Skin of body (tissue), 2 donors: ENCODE results near the gene CCDC148. TPM values are rescaled to one million over a fixed set of nuclear protein-coding genes. Genes with fewer than 3 reads are reported as not detected.

ENCODE experiments used
- DNase-seq: peaks from one replicate; lab custom pipeline; 2025; lab: John Stamatoyannopoulos, UW
- total RNA-seq: library from RNA; depleted of rRNA; stranded (reverse); fragments of >200 nt; gene quantifications from one replicate; pipeline ENCODE4 v1.2.3, GENCODE V29; 2014

CCDC148 gene
- total RNA-seq, 1 donor from 2014 or later = 1.2 TPM

DNA sequence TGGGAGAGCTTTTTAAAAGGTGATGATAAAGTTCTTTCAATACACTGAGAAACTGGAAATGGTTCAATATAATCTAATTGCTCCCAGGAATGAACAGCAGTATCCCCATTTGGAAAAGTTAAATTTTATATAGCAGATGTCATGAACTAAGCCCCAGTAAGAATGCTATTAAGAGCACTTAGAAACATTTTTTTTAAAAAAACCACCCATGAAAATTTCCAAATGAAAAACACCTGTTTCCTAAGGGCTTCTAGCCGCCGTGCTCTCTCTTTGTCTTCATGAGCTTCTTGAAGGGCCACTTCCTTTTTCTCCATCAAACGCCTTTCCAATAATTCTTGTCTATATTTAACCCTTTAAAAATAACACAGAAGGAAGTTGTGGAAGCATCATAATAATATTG lies 277.9 kb downstream of the CCDC148 start:
- DNase-seq = peak; percentile 25

DNA sequence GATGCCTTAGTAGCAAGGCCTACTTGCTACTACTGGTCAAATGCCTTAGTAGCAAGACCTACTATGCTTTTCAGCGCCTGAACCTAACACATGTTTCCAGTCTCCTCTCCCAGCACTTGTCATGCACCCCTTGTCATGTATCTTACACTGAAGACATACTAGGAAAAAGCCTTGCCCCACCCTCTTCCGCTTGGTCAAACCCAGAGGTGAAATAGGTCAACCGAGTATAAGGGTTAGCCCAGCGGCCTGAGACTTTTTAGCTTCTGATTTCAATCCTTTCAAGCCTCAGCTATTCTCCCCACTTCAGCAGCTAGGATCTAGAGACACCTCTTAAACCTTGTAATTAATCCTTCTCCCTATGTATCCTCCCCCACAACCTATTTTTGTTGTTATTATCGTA lies 281.6 kb downstream of the CCDC148 start:
- no peak for DNase-seq

DNA sequence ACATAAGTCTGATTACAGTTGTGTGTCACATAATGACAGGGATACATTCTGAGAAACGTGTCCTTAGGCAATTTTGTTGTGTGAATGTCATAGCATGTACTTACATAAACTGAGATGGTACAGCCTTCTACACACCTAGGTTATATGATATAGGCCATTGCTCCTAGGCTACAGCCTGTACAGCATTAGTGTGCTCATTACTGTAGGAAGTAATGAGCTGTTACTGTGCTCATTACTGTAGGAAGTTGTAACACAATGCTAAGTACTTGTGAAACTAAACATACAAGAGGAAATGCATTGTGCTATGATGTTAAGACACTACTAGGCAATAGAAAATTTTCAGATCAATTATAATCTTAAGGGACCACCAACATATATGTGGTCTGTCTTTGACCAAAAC lies 282.1 kb downstream of the CCDC148 start:
- DNase-seq = no peak

DNA sequence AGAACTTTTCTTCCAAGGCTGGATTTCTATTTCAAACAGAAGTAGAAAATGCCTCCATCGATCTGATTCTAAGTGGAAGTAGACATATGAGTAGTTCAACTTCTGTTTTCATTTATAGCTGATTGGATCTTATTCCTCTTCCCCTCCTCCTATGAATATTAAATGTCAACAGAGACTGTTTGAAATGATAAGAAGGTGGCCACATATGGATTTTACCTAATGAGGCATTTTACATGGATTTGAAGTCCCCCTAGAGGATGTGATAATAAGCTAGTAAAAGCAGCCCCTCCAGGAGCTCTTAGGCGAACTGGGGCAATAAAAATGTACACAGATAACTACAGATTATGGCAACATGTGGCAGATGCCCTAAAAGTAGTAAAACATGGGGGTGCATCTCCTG lies 283.8 kb downstream of the CCDC148 start:
- no peak for DNase-seq

DNA sequence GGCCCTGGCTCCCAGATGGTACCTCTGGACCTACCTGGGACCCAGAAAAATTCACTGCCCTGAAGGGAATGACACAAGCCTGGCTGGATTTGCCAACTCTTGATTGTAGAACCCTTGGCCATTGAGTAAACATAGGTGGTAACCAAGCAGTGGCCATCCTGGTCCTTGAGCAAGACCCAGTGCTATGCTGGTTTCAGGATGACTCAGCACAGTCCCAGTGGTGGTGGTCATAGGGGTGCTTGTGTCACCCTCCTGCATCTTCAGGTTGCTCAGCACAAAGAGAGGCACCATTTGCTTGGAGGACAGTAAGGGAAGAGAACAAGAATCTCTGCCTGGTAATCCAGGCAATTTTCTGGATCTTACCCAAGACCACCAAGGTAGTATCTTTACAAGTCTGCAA lies 302.0 kb downstream of the CCDC148 start:
- DNase-seq = no peak

DNA sequence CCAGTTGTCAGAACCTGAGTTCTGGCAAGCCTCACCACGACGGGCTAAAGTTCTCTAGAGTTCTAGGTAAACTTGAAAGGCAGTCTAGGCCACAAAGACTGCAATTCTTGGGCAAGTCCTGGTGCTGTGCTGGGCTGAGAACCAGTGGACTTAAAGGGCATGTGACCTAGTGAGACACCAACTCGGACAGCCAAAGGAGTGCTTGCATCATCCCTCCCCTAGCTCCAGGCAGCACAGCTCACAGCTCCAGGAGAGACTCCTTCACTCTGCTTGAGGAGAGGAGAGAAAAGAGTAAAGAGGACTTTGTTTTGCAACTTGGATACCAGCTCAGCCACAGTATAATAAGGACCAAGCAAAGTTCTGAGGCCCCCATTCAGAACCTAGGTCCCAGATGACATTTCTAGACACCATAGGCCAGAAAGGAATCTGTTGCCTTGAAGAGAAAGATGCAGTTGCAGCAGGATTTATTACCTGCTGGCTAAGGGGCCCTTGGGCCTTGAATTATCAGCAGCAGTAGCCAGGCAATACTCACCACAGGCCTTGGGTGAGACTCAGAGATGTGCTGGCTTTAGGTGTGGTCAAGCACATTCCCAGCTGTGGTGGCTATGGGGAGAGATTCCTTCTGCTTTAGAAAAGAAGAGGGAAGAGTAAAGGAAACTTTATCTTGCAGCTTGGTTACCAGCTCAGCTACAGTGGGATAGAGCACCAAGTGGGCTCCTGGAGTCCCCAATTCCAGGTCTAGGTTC lies 303.1 kb downstream of the CCDC148 start:
- DNase-seq = no peak

DNA sequence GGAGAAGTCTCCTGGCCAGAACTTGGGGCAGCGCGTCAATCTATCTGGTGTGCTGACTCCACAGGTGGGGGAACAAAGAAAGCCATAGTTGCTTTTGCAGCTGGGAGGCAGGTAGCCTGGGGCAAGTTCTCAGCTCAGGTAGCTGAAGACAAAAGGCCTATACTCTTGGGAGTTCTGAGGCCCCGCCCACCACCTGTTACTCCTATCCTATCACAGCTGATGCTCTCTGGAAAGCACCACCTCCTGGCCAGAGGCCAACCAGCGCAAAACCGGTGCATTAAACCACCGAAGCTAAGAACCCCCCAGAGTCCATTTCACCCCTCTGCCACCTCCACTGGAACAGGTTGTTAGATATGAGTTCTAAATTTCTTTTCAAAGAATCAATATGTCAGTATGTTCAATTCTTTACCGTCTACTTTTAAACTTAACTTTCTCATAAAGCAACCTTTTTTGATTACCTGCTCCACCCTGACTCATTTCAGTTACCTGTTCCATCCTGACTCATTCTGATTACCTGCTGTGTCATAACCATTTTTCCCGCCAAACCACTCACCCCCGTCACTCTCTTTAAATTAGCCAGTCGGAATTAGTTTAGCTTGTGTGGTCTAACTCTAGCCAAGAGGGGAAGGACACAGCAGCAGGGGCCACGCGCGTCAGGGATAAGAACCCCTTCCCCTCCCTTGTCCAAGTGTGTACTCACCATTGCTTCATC lies 311.5 kb downstream of the CCDC148 start:
- no peak for DNase-seq

DNA sequence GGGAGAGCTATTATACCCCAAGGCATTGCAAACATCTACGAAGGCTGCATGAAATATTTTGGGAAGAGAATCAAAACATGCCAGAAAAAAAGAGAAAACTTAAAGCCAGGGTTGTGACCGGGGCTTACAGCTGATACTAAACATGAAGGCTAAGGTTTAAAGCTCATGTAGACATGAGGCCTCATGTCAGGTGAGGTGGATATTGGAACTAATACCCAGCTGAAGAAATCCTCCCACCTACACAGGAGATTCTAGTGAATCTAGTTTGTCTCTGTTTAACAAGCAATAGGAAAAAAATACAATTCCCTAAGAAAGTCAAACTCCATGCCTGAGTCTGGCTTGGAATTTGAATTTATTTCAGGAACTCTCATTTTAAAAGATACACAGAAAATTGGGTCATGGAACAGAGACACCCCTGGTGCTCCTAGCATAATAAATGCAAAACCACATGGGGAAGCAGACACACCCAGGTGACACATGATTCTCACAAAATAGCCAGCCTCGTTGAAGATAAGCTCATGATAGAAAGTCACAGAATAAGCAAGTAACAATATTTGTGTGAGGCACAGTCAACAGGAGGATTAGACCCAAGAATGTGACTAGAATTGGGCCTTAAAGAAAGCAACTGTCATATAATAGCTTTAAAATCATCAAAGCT lies 312.7 kb downstream of the CCDC148 start:
- no peak for DNase-seq

DNA sequence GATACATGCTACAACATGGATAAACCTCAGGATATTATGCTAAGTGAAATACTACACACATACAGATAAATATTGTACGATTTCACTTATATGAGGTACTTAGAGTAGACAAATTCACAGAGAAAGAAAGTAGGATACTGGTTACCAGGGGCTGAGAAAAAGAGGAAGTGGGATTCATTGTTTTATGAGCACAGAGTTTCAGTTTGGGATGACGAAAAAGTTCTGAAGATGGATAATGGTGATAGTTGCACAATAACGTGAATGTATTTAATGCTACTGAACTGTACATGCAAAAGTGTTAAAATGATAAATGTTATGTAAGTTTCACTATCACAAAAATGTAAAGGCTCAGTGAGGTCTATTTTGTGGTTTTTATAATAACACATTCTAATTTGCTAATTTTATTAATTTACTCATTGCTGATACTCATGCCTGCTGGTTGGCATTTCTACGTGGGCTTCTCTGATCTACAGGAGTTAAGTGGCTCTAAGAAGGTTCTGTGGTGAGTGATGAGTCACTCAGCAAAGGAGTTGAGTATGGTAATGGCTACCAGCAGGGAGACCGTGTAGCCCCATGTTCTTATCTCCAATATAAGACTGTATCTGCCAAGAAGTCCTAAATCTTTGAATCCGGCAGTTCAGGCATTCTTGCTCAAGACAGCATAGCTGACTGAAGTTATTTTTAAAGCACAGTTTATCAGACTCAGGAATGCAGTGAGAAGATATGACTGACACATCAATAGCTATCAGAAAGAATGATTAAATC lies 313.8 kb downstream of the CCDC148 start:
- DNase-seq = no peak

DNA sequence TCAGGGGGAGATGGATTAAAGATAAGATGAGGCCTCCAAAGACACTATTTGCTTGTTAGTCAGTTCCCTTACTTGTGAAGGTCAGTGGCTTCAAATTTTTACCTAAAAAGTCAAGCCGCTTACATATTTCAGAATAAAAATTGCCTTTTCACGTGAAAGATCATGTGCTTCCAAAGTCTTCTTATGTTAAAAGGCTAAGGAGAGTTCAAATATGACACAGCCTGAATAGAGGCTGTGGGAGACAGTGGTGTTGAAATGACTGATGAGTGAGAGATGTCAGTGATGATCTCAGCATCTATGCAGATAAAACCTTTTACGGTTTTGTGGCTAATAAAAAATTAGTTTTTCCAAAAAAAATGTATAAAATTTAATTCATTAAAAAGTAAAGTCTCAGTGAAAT lies 314.4 kb downstream of the CCDC148 start:
- DNase-seq = no peak

DNA sequence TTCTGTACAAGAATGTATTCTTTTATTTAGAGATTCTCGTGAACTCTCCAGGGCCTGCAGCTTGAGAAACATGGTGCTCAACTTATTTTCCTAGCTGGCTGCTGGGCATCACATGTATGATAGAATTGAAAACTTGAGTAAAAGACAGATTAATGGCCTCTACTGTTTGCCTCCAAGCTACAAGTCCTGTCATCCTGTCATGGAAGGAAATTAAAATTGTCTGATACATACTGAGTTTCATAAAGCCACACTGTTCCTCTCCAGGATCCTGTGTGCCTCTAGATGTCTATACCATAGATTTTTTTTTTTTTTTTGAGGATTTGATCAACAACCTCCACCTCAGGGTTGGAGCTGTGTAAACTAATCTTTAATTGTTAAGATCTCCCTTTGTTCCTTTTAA lies 316.4 kb downstream of the CCDC148 start:
- peak; percentile 7 for DNase-seq

DNA sequence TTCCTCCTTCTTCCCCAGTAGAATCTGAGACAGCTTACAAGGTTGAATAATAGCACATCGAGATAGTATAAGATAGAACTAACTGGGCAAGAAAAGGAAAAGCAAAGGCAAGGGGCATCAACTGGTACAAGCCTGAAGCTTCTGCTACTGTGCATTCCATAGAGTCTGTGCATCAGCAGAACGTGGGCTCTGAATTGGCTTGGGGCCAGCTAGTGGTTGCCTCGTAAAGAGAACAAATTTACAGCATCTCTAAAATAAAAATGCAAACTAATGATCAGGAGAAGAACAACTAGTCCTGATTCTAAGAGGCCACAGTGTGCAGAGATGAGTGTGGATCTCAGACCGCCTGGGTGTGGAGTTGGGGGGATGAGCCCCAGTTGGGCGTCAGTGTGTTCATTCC lies 318.3 kb downstream of the CCDC148 start:
- no peak for DNase-seq

DNA sequence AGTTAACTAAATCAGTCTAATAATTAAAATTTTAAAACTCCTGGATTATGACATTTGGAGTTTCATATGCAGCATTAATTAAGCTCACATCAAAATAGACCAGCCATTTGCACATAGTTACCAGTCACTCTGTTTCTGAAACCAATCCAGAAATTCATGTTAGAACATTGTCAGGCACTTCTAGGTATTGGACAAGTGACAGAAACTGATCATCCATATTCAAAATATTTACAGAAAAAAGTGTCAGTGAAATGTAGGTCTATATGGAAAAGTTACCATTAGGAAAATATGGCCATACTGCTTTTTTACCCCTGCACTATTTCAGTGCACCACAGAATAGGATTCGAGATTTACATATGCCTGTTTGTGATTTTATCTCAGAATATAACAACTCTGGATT lies 321.5 kb downstream of the CCDC148 start:
- DNase-seq = no peak

DNA sequence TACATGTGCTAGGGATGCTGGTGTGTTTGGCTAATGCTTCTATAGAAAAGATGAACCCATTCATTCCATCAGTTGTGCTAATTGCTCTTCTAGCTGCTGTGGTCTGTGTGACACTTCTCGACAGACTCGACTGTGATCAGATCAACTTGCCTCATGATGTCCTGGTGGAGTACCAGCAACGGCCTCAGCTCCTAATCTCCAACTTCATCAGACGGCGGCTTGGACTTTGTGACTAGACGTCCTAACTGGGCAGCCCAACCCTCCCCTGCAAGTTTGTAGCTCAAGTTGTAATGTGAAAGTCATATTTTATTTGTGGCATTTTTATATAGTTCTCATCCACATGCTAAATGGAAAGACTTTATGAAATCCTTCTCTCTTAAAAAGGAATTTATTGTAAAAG lies 321.9 kb downstream of the CCDC148 start:
- DNase-seq = no peak

DNA sequence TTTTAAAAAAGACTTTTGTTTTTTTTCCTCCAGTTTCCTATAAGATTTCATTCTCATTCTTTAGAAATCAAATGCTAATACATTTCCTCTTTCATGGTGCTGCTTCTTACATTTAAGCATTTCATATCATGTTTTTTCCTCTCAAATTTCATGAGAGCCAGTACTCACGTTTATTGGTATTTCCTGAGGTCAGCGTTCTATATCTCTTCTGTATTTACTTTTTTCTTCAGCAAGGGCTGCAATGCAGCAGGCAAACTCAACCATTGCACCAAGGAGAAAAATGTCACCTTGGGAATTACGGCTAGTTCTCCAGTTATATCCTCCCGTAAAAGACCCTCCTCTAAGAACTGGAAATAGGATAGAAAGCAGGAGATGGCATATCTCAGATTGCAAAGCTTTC lies 322.5 kb downstream of the CCDC148 start:
- no peak for DNase-seq

DNA sequence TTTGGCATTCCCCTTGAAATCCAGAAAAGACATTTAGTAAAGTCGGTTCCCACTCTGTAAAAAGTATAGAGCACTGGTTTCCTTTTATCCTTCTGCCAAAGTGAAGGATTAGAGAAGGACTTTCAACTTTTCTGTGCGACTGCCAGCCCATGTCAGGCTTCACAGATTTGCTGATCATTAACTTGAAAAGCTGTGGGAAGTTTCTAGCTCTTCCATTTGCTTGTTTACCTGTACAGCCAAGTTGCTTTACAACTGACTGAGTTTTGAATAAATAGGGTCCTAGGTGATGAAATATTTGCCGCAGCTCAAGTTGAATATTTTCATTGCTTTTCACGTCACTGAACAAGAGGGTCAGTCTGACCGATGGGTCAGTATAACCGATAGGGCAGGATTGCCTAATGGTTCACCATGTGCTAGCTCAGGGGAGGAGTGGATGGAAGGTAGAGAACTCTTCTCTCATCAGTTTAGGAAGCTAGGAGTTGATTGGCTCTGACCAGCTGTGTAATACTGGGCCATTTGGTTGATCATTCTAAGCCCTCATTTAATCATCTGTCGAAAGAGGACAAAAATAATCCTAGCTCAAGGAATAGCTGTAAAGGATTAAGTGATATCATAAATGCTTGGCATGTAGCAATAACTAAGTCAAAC lies 324.5 kb downstream of the CCDC148 start:
- DNase-seq = no peak

DNA sequence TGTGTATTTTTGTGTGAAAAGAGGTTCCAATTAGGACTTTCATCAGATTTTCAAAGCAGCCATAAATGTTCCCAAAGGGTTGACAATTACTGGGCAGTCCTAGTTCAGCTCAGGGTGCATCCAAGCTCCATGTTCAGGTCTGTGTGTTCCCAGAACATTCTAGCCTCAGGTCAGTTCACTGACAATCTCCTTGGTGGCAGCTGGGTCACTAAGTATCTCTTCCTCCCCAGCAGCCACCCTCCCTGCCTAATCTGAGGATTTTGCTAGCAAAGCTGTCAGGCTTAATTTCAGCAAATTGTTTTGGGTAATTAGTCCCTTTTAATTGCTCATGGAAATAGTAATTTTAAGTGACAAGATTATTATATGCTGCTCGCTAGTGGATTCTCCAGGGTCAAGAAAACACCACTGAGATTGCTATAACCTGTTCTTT lies 325.1 kb downstream of the CCDC148 start:
- no peak for DNase-seq

DNA sequence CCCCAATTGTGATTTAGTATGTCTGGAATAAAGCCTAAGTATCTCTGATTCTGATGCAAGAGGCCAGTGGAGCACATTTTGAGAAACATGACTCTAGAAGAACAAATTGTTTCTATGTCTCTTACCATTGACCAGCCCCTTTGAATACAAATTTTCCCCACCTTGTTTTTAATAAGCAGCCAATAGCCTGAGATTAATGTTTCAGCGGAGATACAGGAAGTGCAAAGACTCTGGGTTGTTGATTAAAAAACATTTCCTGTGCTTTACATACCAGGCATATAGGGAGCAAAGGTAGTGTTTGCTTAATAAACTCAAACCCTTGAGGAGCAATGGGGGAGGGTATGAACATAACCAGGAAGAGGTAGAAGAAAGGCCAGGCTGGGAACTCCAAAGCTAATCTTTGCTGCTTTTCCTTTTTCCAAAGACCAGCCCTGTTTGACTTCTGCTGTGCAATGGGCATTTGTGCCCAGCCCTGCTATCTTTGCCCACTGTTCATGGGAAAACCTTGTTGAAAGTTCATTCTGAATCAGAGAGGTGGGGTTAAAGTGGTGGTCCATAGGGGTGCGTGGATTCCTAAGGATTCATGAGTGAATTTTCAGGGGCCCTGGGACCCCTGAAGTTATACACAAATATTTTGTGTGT lies 325.6 kb downstream of the CCDC148 start:
- DNase-seq = no peak

DNA sequence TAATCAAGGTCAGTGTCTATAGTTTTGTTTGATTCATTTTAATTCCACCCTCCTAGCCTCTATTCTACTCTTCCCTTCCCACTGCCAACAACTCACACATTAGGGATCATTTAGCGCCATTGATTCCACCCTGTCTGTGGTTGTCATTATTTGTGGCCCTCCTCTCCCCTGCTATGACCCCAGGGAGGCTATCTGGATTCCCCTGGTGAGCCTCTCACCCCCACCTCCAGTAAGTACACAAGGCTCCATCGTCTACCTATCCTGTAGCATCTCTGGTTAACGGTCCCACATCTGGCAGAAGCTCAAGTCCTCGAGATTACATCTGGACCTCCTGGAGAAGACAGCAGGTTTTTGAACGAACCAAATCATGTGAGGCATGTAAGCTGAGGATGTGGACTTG lies 327.5 kb downstream of the CCDC148 start:
- DNase-seq = no peak

DNA sequence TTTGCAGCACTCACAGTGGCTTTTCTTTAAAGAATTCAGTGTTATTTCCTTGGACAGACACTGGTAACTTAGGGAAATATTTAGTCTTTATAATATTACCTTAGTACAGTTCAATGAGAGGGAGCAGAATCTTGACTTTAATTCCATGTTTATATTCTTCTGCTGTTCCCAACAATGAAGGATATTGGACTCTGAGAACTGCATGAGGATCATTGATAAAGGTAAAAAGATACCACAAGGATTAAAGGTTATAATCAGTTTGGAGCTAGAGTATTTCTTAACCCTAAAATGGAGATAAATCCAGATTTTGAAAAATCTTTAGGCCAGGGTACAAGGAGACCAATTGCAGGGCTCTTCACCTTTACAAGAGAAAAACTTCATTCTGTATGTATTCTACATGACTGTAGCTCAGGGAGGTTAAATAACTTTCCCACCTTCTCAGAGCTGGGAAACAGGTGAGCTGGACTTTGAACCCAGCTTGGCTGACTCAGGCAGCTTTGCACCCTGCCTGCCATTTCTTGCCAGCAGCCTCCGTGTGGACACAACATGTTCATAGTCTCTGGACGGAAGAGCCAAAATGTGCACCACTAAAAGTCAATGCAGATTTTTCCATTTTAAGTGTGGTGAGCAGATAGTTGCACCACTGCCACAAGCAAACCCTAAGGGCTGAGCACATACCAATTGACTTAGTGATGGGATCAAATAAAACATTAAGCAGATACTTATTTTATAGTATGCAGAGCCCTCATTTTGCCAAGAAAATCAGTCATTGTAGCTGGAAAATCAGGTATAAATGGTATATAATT lies 328.2 kb downstream of the CCDC148 start:
- DNase-seq = no peak
